Liver (tissue), 9 donors: ENCODE results near the gene KLKB1. TPM values are rescaled to one million over a fixed set of nuclear protein-coding genes. Genes with fewer than 3 reads are reported as not detected.
A peak's percentile ranks its signal among the peaks of the same experiment; 100 is the strongest.

ENCODE experiments used
- DNase-seq: peaks from one replicate; pipeline ENCODE4 v3.0.0-alpha.2; 2017; ENCODE audit warnings: low spot score
- H3K27ac ChIP-seq, 2 donors: one replicate each; pipeline ENCODE4 v1.7.0; 2013; ENCODE audit warnings: inconsistent platforms in 2 of 2, low read length in 2 of 2, control low read depth in 1 of 2, low read depth in 1 of 2, mild to moderate bottlenecking in 1 of 2
- H3K27me3 ChIP-seq, 4 donors: one replicate each; pipeline versions ENCODE4 v1.6.1 to v1.7.0; 2013; ENCODE audit warnings: low read length in 3 of 4, inconsistent platforms in 1 of 4, mild to moderate bottlenecking in 1 of 4, moderate library complexity in 1 of 4; ENCODE audit not compliant: control insufficient read depth in 4 of 4, insufficient read depth in 4 of 4
- H3K36me3 ChIP-seq, 4 donors: one replicate each; pipeline versions ENCODE4 v1.6.1 to v1.7.0; 2013; ENCODE audit warnings: low read length in 3 of 4, mild to moderate bottlenecking in 3 of 4, low read depth in 1 of 4, moderate library complexity in 1 of 4; ENCODE audit not compliant: control insufficient read depth in 4 of 4, insufficient read depth in 3 of 4
- H3K4me1 ChIP-seq, 4 donors: one replicate each; pipeline versions ENCODE4 v1.6.1 to v1.7.0; 2013; ENCODE audit warnings: low read length in 3 of 4, mild to moderate bottlenecking in 3 of 4, moderate library complexity in 1 of 4; ENCODE audit not compliant: control insufficient read depth in 4 of 4, insufficient read depth in 4 of 4
- H3K4me3 ChIP-seq, 3 donors: one replicate each; pipeline versions ENCODE4 v1.6.1 to v1.7.0; 2013; ENCODE audit warnings: low read length in 3 of 3, control low read depth in 1 of 3, low read depth in 1 of 3, mild to moderate bottlenecking in 1 of 3
- H3K9ac ChIP-seq, 2 donors: one replicate each; pipeline ENCODE4 v1.7.0; 2013; ENCODE audit warnings: low read length in 2 of 2, mild to moderate bottlenecking in 2 of 2, moderate library complexity in 2 of 2, control low read depth in 1 of 2, low read depth in 1 of 2
- H3K9me3 ChIP-seq, 4 donors: one replicate each; pipeline versions ENCODE4 v1.6.1 to v1.7.0; 2013; ENCODE audit warnings: low read length in 3 of 4; ENCODE audit not compliant: control insufficient read depth in 4 of 4
- FOXA1 ChIP-seq: IDR thresholded peaks from 2 replicates; pipeline ENCODE4 v1.6.1; 2016; ENCODE audit warnings: antibody characterized with exemption
- FOXA2 ChIP-seq: IDR thresholded peaks from 2 replicates; pipeline ENCODE4 v1.6.1; 2016; ENCODE audit warnings: antibody characterized with exemption
- GABPA ChIP-seq, 2 donors: IDR thresholded peaks in 1 of 2; conservative IDR thresholded peaks in 1 of 2; 2 replicates each; pipeline ENCODE4 v1.6.1; 2016; ENCODE audit warnings: antibody characterized with exemption in 2 of 2, mild to moderate bottlenecking in 1 of 2, moderate library complexity in 1 of 2
- HNF4A ChIP-seq, 2 donors: conservative IDR thresholded peaks; 2 replicates each; pipeline ENCODE4 v1.6.1; 2016; ENCODE audit warnings: antibody characterized with exemption in 2 of 2, mild to moderate bottlenecking in 2 of 2
- HNF4G ChIP-seq: IDR thresholded peaks from 2 replicates; pipeline ENCODE4 v1.6.1; 2016; ENCODE audit warnings: antibody characterized with exemption
- JUND ChIP-seq, 2 donors: IDR thresholded peaks; 2 replicates each; pipeline ENCODE4 v1.6.1; 2016; ENCODE audit warnings: antibody characterized with exemption in 2 of 2
- MAX ChIP-seq: IDR thresholded peaks from 2 replicates; pipeline ENCODE4 v1.6.1; 2016; ENCODE audit warnings: antibody characterized with exemption
- NR2F2 ChIP-seq: IDR thresholded peaks from 2 replicates; pipeline ENCODE4 v1.6.1; 2016; ENCODE audit warnings: antibody characterized with exemption
- RAD21 ChIP-seq, 2 donors: IDR thresholded peaks; 2 replicates each; pipeline ENCODE4 v1.6.1; 2016; ENCODE audit warnings: antibody characterized with exemption in 2 of 2, mild to moderate bottlenecking in 2 of 2
- RXRA ChIP-seq, 2 donors: IDR thresholded peaks; 2 replicates each; pipeline ENCODE4 v1.6.1; 2017 to 2018; ENCODE audit warnings: antibody characterized with exemption in 2 of 2, mild to moderate bottlenecking in 1 of 2
- SP1 ChIP-seq: IDR thresholded peaks from 2 replicates; pipeline ENCODE4 v1.6.1; 2018; ENCODE audit warnings: antibody characterized with exemption, mild to moderate bottlenecking
- TAF1 ChIP-seq: conservative IDR thresholded peaks from 2 replicates; pipeline ENCODE4 v1.6.1; 2016; ENCODE audit warnings: antibody characterized with exemption, mild to moderate bottlenecking
- YY1 ChIP-seq: IDR thresholded peaks from 2 replicates; pipeline ENCODE4 v1.6.1; 2016; ENCODE audit warnings: antibody characterized with exemption, mild to moderate bottlenecking
- ZBTB33 ChIP-seq: IDR thresholded peaks from 2 replicates; pipeline ENCODE4 v1.6.1; 2016; ENCODE audit warnings: antibody characterized with exemption
- WGBS: extraction: QIAGEN DNeasy Blood & Tissue Kit; methylation state at CpG from one replicate; pipeline ENCODE4 v1.1.7; 2013; 5-methylcytosine and 5-hydroxymethylcytosine counted together
- polyA plus RNA-seq, 2 donors: library from polyadenylated mRNA; stranded (reverse) in 1 of 2; unstranded in 1 of 2; fragments of 200-250 nt in 1 of 2; fragments of >200 nt in 1 of 2; fragmentation: Nextera tagmentation in 1 of 2; extraction: Ambion mirVana in 1 of 2; gene quantifications; one replicate each; pipeline versions ENCODE4 v1.2.1 to v1.2.3, GENCODE V29; 2013 to 2015
- total RNA-seq, 2 donors: library from RNA; depleted of rRNA; stranded (reverse); fragments of >200 nt; gene quantifications; one replicate each; pipeline ENCODE4 v1.2.3, GENCODE V29; 2014
- TF ChIP-seq, protein P1 (sequence below): IDR thresholded peaks from 2 replicates; pipeline ENCODE4 v1.6.1; 2016; ENCODE audit warnings: antibody characterized with exemption
- TF ChIP-seq, protein P2 (sequence below): IDR thresholded peaks from 2 replicates; pipeline ENCODE4 v1.6.1; 2016; ENCODE audit warnings: antibody characterized with exemption, mild to moderate bottlenecking
- donor health status: healthy.
- donor health status: healthy.
- donor health status: healthy.
- donor health status: healthy.
- donor health status: healthy.

KLKB1 gene
- total and polyA plus RNA-seq, 4 donors, result 36.5 to 78.9 (median 60.2) TPM

DNA sequence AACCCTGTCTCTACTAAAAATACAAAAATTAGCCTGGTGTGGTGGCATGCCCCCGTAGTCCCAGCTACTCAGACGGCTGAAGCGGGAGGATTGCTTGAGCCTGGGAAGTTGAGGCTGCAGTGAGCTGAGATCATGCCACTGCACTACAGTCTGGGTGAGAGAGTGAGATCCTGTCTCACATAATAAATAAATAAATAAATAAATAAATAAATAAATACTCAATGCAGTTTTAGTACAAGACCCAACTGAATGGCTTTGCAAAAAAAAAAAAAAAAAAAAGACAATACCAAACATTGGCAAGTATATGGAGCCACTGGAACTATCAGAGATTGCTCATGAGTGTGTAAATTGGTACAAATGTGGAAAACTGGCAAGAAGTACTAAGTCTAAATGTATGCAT, 39.2 kb upstream of the KLKB1 start:
- 70% methylated on average over 3 of the region's 3 CpGs for WGBS
- H3K4me3 ChIP-seq, result no peak overlapping the region
- peaks cover 3 to 21% (median 16%) of the 10 kb centered on the region in 4 donors for H3K4me1 ChIP-seq
- TF ChIP-seq HNF4G (no peak), FOXA2 (no peak), JUND (IDR thresholded peaks at IDR 0.05) (no peak), ZBTB33 (no peak)
- TF ChIP-seq, protein P1, sequence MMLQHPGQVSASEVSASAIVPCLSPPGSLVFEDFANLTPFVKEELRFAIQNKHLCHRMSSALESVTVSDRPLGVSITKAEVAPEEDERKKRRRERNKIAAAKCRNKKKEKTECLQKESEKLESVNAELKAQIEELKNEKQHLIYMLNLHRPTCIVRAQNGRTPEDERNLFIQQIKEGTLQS, result no peak
- no peaks in the 10 kb centered on the region for H3K27me3 ChIP-seq
- no peaks in the 10 kb centered on the region for H3K36me3 ChIP-seq
- no peak overlapping the region for H3K27ac ChIP-seq
- no peaks in the 10 kb centered on the region for H3K9me3 ChIP-seq
- no peak overlapping the region for H3K9ac ChIP-seq
- no peak for DNase-seq

DNA sequence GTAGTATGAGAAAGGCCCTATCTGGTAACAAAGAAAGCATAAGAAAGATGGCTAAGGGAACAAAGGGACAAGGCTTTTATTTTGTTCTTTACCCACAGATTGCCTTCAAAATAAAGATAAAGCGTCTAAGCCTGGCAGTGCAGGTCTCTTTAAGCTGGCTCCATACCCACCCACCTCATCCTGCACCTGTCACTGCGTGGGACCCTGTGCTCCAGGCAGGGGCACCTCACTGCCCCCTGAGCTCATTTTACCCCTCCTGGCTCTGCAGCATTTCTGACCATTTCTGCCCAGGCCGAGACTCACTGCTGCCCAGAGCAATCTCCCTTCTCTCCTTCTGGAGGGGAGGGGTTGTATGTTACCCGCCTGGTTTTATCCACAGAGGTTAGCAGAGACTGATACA, 37.7 kb upstream of the KLKB1 start:
- no peaks in the 10 kb centered on the region for H3K36me3 ChIP-seq
- H3K27ac ChIP-seq, result peak overlapping the region; percentile 37 to 98
- H3K4me1 ChIP-seq, result peaks cover 3 to 31% (median 21%) of the 10 kb centered on the region in 4 donors
- no peak for TF ChIP-seq GABPA (IDR thresholded peaks at IDR 0.05 in 1 of 2, conservative IDR thresholded peaks at IDR 0.05 in 1 of 2)
- TF ChIP-seq ZBTB33, result no peak
- TF ChIP-seq NR2F2, result no peak
- no peak for TF ChIP-seq FOXA2
- TF ChIP-seq MAX, result no peak
- WGBS, result 52% methylated on average over 4 of the region's 4 CpGs
- H3K4me3 ChIP-seq, result no peak overlapping the region
- H3K27me3 ChIP-seq, result no peaks in the 10 kb centered on the region
- peak overlapping the region in 1 of 2 donors; percentile 94 for H3K9ac ChIP-seq
- DNase-seq, result no peak
- no peaks in the 10 kb centered on the region for H3K9me3 ChIP-seq

DNA sequence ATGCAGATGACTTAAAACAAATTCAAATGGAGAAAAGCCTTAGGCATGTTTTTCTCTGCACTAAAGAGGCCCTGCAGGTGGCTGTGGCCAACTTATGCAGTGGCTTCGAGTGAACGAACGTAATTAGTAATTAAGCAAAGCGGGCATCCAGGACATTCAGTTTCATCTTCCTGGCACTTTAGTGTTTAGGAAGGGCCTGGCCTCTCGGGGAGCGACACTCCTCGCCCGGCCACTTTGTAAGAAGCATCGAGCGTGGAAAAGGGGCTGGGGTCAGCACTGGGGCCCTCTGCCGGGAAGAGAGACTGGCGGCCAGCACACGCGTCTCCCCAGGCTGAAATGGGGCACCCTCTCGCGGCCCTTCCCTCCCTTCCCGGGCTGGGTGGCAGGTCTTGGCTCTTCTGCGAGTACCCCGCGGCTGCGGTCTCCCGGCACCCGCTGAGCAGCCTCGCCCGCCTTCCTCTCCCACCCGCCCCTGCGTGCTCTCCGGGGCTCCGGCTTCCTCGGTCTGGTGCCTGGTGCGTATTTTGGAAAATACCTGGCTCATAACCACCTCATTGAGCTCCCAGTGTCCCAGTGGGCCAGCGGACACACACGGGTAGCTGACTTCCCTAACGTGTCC, 36.6 kb upstream of the KLKB1 start:
- Histone ChIP-seq H3K27ac (peak overlapping the region; percentile 98 to 99), H3K27me3 (no peaks in the 10 kb centered on the region), H3K4me1 (peaks cover 7 to 39% (median 25%) of the 10 kb centered on the region in 4 donors), H3K36me3 (peaks cover 0 to 2% (median 0%) of the 10 kb centered on the region in 4 donors), H3K4me3 (peak overlapping the region; percentile 83 to 96 (median 95)), H3K9ac (peak overlapping the region; percentile 92 to 94), H3K9me3 (no peaks in the 10 kb centered on the region)
- peak; percentile 55 for DNase-seq
- under 1% methylated on average over 34 of the region's 34 CpGs for WGBS
- TF ChIP-seq RAD21 (IDR thresholded peaks at IDR 0.05) (no peak), TAF1 (peak; percentile 77), YY1 (peak; percentile 7), FOXA2 (no peak), FOXA1 (no peak), HNF4A (conservative IDR thresholded peaks at IDR 0.05) (no peak), RXRA (IDR thresholded peaks at IDR 0.05) (peak in 1 of 2 donors; percentile 1), HNF4G (no peak), ZBTB33 (no peak), NR2F2 (no peak), SP1 (no peak), JUND (IDR thresholded peaks at IDR 0.05) (peak in 1 of 2 donors; percentile 25)
- TF ChIP-seq, protein P1, result no peak
- TF ChIP-seq, protein P2, sequence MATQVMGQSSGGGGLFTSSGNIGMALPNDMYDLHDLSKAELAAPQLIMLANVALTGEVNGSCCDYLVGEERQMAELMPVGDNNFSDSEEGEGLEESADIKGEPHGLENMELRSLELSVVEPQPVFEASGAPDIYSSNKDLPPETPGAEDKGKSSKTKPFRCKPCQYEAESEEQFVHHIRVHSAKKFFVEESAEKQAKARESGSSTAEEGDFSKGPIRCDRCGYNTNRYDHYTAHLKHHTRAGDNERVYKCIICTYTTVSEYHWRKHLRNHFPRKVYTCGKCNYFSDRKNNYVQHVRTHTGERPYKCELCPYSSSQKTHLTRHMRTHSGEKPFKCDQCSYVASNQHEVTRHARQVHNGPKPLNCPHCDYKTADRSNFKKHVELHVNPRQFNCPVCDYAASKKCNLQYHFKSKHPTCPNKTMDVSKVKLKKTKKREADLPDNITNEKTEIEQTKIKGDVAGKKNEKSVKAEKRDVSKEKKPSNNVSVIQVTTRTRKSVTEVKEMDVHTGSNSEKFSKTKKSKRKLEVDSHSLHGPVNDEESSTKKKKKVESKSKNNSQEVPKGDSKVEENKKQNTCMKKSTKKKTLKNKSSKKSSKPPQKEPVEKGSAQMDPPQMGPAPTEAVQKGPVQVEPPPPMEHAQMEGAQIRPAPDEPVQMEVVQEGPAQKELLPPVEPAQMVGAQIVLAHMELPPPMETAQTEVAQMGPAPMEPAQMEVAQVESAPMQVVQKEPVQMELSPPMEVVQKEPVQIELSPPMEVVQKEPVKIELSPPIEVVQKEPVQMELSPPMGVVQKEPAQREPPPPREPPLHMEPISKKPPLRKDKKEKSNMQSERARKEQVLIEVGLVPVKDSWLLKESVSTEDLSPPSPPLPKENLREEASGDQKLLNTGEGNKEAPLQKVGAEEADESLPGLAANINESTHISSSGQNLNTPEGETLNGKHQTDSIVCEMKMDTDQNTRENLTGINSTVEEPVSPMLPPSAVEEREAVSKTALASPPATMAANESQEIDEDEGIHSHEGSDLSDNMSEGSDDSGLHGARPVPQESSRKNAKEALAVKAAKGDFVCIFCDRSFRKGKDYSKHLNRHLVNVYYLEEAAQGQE, result no peak
